HepG2 (cell line): ENCODE data around the gene HCRT. TPM values are rescaled to one million over a fixed set of nuclear protein-coding genes. Genes with fewer than 3 reads are reported as not detected.

Experiments
- ATAC-seq: fragments of 200-7000 bp; cut with Tn5 transposase; 3 replicates; pipeline ENCODE4 v1.9.1; 2020; ENCODE audit warnings: mild to moderate bottlenecking, moderate library complexity
- BruUV-seq: library from RNA; stranded (reverse); fragments of 400-500 nt; replicated peaks from 2 replicates; lab custom pipeline; 2021; lab: Mats Ljungman, UMichigan
- CTCF ChIA-PET: fragments of 300-600 bp; formaldehyde crosslinking; extraction: SDS; loops from one replicate; lab custom pipeline; 2021; ENCODE audit warnings: low total read pairs, inconsistent platforms, low intra/inter-chr PET ratio; lab: Yijun Ruan, JAX
- POLR2A ChIA-PET: fragments of 350-600 bp; sonication (Branson Sonifier 250); formaldehyde crosslinking; loops from one replicate; lab custom pipeline; 2020; ENCODE audit warnings: antibody characterized with exemption, inconsistent platforms; lab: Yijun Ruan, JAX
- DNase-seq: peaks from one replicate; pipeline ENCODE4 v3.0.0-alpha.2; 2015; ENCODE audit warnings: low spot score
- FAIRE-seq: peaks from 3 replicates; lab custom pipeline; 2011; peaks lifted over from hg19 to GRCh38; lab: Jason Lieb, UNC
- H2AFZ ChIP-seq: one replicate; pipeline ENCODE4 v1.6.1; 2011; ENCODE audit warnings: low read length, inconsistent platforms
- H3K27ac ChIP-seq: fragments of 300-600 bp; 3 replicates; pipeline ENCODE4 v1.8.0; 2011; ENCODE audit warnings: mixed run types, mild to moderate bottlenecking, mixed read lengths, low read length, inconsistent platforms; ENCODE audit not compliant: insufficient read depth; ENCODE audit errors: extremely low read length
- H3K27me3 ChIP-seq, 2 experiments: fragments of 200-600 bp in 1 of 2; 2 replicates in 1 of 2; 3 replicates in 1 of 2; pipeline versions ENCODE4 v1.6.0 to v1.8.0; 2011; ENCODE audit warnings: low read length in 2 of 2, mild to moderate bottlenecking in 2 of 2, moderate library complexity in 2 of 2, inconsistent platforms in 1 of 2; ENCODE audit not compliant: insufficient read depth in 2 of 2, control insufficient read depth in 1 of 2
- H3K36me3 ChIP-seq, 2 experiments: fragments of 200-600 bp in 1 of 2; replicated peaks in 1 of 2; 2 replicates in 1 of 2; 3 replicates in 1 of 2; pipeline versions ENCODE4 v1.5.1 to v1.8.0; 2011; ENCODE audit warnings: low read length in 2 of 2, inconsistent platforms in 1 of 2; ENCODE audit not compliant: insufficient read depth in 2 of 2, control insufficient read depth in 1 of 2
- H3K4me1 ChIP-seq: 2 replicates; pipeline ENCODE4 v1.5.1; 2012; ENCODE audit warnings: low read length, inconsistent platforms; ENCODE audit not compliant: insufficient read depth
- H3K4me2 ChIP-seq: 2 replicates; pipeline ENCODE4 v1.6.0; 2011; ENCODE audit warnings: low read depth, low read length, inconsistent platforms
- H3K4me3 ChIP-seq, 3 experiments: fragments of 200-600 bp in 1 of 3; sonication (generic), shearing (Covaris generic) in 1 of 3; replicated peaks in 1 of 3; 2 replicates each; pipeline ENCODE4 v1.5.1; 2011 to 2016; ENCODE audit warnings: low read length in 3 of 3, inconsistent platforms in 2 of 3, low read depth in 2 of 3, mild to moderate bottlenecking in 2 of 3, control low read depth in 1 of 3, mixed read lengths in 1 of 3; ENCODE audit not compliant: insufficient read depth in 1 of 3
- H3K79me2 ChIP-seq: one replicate; pipeline ENCODE4 v1.6.1; 2011; ENCODE audit warnings: low read length, inconsistent platforms; ENCODE audit not compliant: insufficient read depth
- H3K9ac ChIP-seq: 2 replicates; pipeline ENCODE4 v1.6.0; 2011; ENCODE audit warnings: mild to moderate bottlenecking, low read depth, low read length, inconsistent platforms; ENCODE audit not compliant: insufficient read depth
- H3K9me3 ChIP-seq: 2 replicates; pipeline ENCODE4 v1.5.1; 2012; ENCODE audit warnings: mild to moderate bottlenecking, low read length
- H4K20me1 ChIP-seq: 2 replicates; pipeline ENCODE4 v1.6.0; 2011; ENCODE audit warnings: inconsistent platforms, mild to moderate bottlenecking, low read length, moderate library complexity; ENCODE audit not compliant: insufficient read depth
- EED ChIP-seq: sonication (generic); formaldehyde crosslinking; IDR thresholded peaks from 2 replicates; pipeline ENCODE4 v1.5.0; 2020; ENCODE audit warnings: mild to moderate bottlenecking, missing genetic modification reagents
- HMG20A ChIP-seq: IDR thresholded peaks from 2 replicates; pipeline ENCODE4 v1.6.1; 2016; ENCODE audit warnings: borderline replicate concordance
- HNF1B ChIP-seq: sonication (generic); formaldehyde crosslinking; IDR thresholded peaks from 2 replicates; pipeline ENCODE4 v1.5.1; 2020; ENCODE audit warnings: mild to moderate bottlenecking, moderate library complexity, missing genetic modification reagents
- HNRNPUL1 ChIP-seq: fragments of 200-400 bp; formaldehyde crosslinking; IDR thresholded peaks from 2 replicates; pipeline ENCODE4 v1.6.1; 2017; ENCODE audit warnings: low read depth, mild to moderate bottlenecking, low read length, moderate library complexity
- MXI1 ChIP-seq: IDR thresholded peaks from 3 replicates; pipeline ENCODE4 v1.6.1; 2012; ENCODE audit warnings: low read depth, low read length, inconsistent platforms, borderline replicate concordance
- NR2F1 ChIP-seq, 2 experiments: fragments of 450-650 bp in 1 of 2; formaldehyde crosslinking in 1 of 2; IDR thresholded peaks; 2 replicates each; pipeline versions ENCODE4 v1.5.0 to v1.6.1; 2016 to 2020; ENCODE audit warnings: mild to moderate bottlenecking in 1 of 2, missing compliant biosample characterization in 1 of 2, missing genetic modification reagents in 1 of 2, moderate library complexity in 1 of 2
- PLSCR1 ChIP-seq: sonication (generic); formaldehyde crosslinking; IDR thresholded peaks from 2 replicates; pipeline ENCODE4 v1.5.0; 2020; ENCODE audit warnings: missing genetic modification reagents, mild to moderate bottlenecking, borderline replicate concordance
- ZGPAT ChIP-seq: IDR thresholded peaks from 2 replicates; pipeline ENCODE4 v1.6.1; 2016; ENCODE audit warnings: mild to moderate bottlenecking
- ZNF282 ChIP-seq: fragments of 450-650 bp; IDR thresholded peaks from 2 replicates; pipeline ENCODE4 v1.6.1; 2018; ENCODE audit not compliant: partially characterized antibody
- ZNF780A ChIP-seq: sonication (generic); formaldehyde crosslinking; IDR thresholded peaks from 2 replicates; pipeline ENCODE4 v1.8.0; 2022; ENCODE audit warnings: mild to moderate bottlenecking, missing genetic modification reagents, moderate library complexity
- WGBS: methylation state at CpG from one replicate; pipeline ENCODE4 v1.1.6; 2017; ENCODE audit warnings: low lambda C conversion rate; 5-methylcytosine and 5-hydroxymethylcytosine counted together
- in situ Hi-C: cut with HindIII; loops from 2 replicates; pipeline ENCODE4 v1.10.0; 2017; ENCODE audit warnings: low pct_unique_long_range_greater_than_20kb; ENCODE audit not compliant: extremely low pct_ligation_motif_present
- intact Hi-C: fragments of 100-400 bp; cut with micrococcal nuclease; formaldehyde crosslinking; loops from one replicate; pipeline ENCODE4 v1.10.0; 2022; ENCODE audit not compliant: unreplicated experiment
- polyA plus RNA-seq, 8 experiments: library from polyadenylated mRNA; depleted of rRNA in 3 of 8; stranded (reverse) in 7 of 8; unstranded in 1 of 8; fragments of >200 nt; fragmentation: Illumina TruSeq in 4 of 8; extraction: Trizol in 4 of 8; gene quantifications; 2 replicates each; pipeline versions ENCODE4 v1.2.1 to v1.2.3, GENCODE V29; 2011 to 2016; ENCODE audit warnings: low read depth in 4 of 8, missing spikeins in 1 of 8, mixed read lengths in 1 of 8; ENCODE audit not compliant: insufficient read depth in 1 of 8
- total RNA-seq, 5 experiments: library from RNA; depleted of rRNA; stranded (reverse); fragments of >200 nt; fragmentation: Illumina TruSeq; extraction: Trizol; gene quantifications; 2 replicates each; pipeline ENCODE4 v1.2.3, GENCODE V29; 2016; ENCODE audit warnings: low read depth in 1 of 5

HCRT gene
- total and polyA plus RNA-seq, 2 of the 13 experiments (the other 11 are each of a cell fraction or from before 2014, with no cell fraction given), result not detected

GRCh38 chr17:42227849-42228700 lies 42.8 kb upstream of the HCRT start:
- Histone ChIP-seq H4K20me1 (no peaks in the 10 kb centered on the region), H3K27me3 (no peaks in the 10 kb centered on the region), H3K36me3 (peaks cover 6 to 10% of the 10 kb centered on the region in 2 experiments; a peak in 4 of 5 replicates), H3K79me2 (no peaks in the 10 kb centered on the region), H3K4me3 (no peak overlapping the region), H3K9ac (no peak overlapping the region), H3K27ac (no peak overlapping the region), H3K9me3 (no peaks in the 10 kb centered on the region), H3K4me1 (no peaks in the 10 kb centered on the region), H2AFZ (no peak overlapping the region), H3K4me2 (no peak overlapping the region)
- no TSS peak for BruUV-seq
- CTCF ChIA-PET, result no interaction called here
- 96% methylated on average over 11 of the region's 11 CpGs for WGBS
- no peak for ATAC-seq
- POLR2A ChIA-PET, result no interaction called here
- TF ChIP-seq MXI1, result no peak
- in situ Hi-C loops, result no loop called here
- intact Hi-C loops, result loop anchor here (10.0 kb wide), 1 partner anchor 57 kb away; the partner anchor contains the start of gene STAT5A
- no peak for DNase-seq
- FAIRE-seq, result no peak

- ATAC-seq (no peak), FAIRE-seq (no peak), DNase-seq (no peak)
- in situ Hi-C loops, result no loop called here
- H3K27me3 ChIP-seq, result no peaks in the 10 kb centered on the region
- no peaks in the 10 kb centered on the region for H3K9me3 ChIP-seq
- no peaks in the 10 kb centered on the region for H3K79me2 ChIP-seq
- no peak overlapping the region for H2AFZ ChIP-seq
- intact Hi-C loops, result loop anchor here (10.0 kb wide), 1 partner anchor 59 kb away; the partner anchor contains the start of gene STAT5A
- 96% methylated on average over 5 of the region's 5 CpGs for WGBS
- TF ChIP-seq EED (CRISPR knock-in tag) (no peak), ZNF282 (no peak), ZGPAT (CRISPR knock-in tag) (no peak), ZNF780A (CRISPR knock-in tag) (no peak), HNRNPUL1 (no peak), NR2F1 (CRISPR knock-in tag; IDR thresholded peaks at IDR 0.05) (no peak), HMG20A (CRISPR knock-in tag) (no peak), PLSCR1 (CRISPR knock-in tag) (no peak), HNF1B (CRISPR knock-in tag) (no peak)
- H3K9ac ChIP-seq, result no peak overlapping the region
- H3K36me3 ChIP-seq, result peaks cover 11 to 21% of the 10 kb centered on the region in 2 experiments; a peak in 4 of 5 replicates
- BruUV-seq, result no TSS peak
- CTCF ChIA-PET, result no interaction called here
- POLR2A ChIA-PET, result no interaction called here
- H4K20me1 ChIP-seq, result no peaks in the 10 kb centered on the region
- H3K4me2 ChIP-seq, result no peak overlapping the region
- no peak overlapping the region for H3K27ac ChIP-seq
- H3K4me1 ChIP-seq, result no peaks in the 10 kb centered on the region
- no peak overlapping the region for H3K4me3 ChIP-seq
Measured at GRCh38 chr17:42225646-42226045, 40.4 kb upstream of the HCRT start.
